GM21528 (cell line): Measurements from ENCODE around the gene CASP1.

Experiments
- ATAC-seq: cut with Tn5 transposase; IDR thresholded peaks from one replicate; pipeline ENCODE4 v1.9.1; 2021; ENCODE audit warnings: mild to moderate bottlenecking, moderate library complexity; ENCODE audit not compliant: unreplicated experiment, low FRiP score

Gene CASP1

DNA sequence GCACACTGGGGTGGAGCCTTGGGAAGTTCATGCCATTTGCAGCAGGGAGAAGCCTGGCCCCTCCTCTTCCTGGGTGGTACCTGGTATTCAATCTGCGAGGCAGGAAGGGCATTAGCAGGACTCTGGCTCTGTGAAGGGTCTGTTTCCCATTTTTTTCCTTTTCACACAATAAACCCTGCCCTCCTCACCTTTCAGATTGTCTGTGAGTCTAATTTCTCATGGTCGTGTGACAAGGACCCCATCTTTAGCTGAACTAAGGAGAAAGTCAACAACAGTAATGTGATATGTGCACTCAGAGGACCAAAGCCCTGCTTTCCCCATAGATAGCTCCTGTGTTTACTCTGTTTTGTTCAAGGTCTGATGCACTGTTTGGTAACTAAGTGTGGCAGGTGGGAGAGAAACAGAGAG, 39.9 kb downstream of the CASP1 start:
- no peak for ATAC-seq

DNA sequence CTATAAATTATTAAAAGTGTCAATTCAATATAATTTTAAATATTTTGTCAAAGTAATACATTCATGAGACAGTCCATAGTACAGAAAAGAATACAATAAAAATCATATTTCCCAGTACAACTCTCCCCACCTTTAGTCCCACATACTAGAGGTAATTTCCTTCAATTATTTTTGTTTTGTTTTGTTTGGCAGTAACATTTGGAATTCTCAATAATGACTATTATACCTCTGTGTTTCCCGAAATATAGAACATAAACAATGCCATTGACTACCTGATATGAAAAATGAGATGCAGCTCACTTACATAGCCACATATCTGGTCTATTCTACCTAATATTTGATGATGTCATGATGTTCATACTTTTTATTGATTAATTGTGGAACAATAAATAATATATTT, 42.2 kb downstream of the CASP1 start:
- ATAC-seq: no peak

- ATAC-seq: no peak
These were observed 43.0 kb downstream of the CASP1 start for GRCh38 chr11:104991994-104992393.

- ATAC-seq: no peak
These were observed 50.1 kb downstream of the CASP1 start for GRCh38 chr11:104984808-104985207.

DNA sequence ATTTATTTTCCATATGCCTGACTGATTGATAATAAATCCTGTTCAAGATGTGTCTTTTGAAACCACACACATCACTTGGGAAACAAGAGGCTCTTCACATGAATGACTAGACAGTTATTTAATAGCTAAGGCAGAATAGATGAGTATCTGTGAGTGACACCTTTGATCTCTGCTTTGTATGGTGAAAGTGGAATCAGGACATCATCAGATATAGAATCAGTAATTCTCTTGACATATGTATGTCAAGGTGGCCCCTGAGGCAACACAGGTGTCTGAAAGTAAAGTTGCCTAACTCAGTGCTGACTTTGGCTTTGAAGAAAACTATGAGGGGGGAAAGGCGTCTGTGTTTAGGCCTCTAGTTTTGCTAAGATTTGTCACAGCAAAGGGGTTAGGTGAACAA, 55.1 kb downstream of the CASP1 start:
- no peak for ATAC-seq
